NCI-H748 (cell line): ENCODE results near the gene TIMP2.
A peak's percentile ranks its signal among the peaks of the same experiment; 100 is the strongest.
"Not testable (repeated sequence)": the region's sequence is repeated elsewhere in the genome, so short reads cannot be mapped to it uniquely, and the experiment has no call there.

Experiments
- DNase-seq: peaks from one replicate; lab custom pipeline; 2025; ENCODE audit not compliant: unreplicated experiment; lab: John Stamatoyannopoulos, UW

The TIMP2 gene

GRCh38 chr17:78891406-78892061, 33.7 kb downstream of the TIMP2 start:
- DNase-seq: no peak

DNA sequence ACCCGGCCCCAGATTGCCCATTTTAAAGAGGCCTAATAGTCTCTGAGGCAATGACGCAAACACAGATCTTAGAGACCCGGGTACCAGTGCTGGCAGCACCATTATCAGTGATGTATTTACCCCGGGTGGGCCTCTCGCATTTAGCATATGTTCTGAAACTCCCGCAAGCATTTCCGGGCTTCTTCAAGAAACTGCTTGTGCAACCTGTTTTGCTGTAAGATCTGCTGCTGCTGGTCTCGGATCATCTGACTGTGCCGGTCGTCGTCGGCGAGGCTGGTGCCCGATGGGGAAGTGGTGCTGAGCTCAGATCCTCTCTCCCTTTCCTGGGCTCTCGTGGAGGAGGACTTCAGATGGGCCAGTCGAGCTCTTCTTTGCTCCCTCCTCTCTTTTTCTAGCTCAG, 34.7 kb downstream of the TIMP2 start:
- DNase-seq: no peak

DNA sequence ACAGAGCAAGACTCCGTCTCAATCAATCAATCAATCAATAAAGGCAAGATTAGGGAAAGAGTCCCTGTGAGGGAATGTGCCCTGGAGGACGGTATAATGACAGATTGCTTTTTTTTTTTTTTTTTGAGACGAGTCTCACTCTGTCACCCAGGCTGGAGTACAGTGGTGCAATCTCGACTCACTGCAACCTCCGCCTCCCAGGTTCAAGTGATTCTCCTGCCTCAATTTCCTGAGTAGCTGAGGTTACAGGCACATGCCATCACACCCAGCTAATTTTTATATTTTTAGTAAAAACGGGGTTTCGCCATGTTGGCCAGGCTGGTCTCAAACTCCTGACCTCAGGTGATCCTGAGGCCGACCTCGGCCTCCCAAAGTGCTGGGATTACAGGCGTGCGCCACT, 35.1 kb downstream of the TIMP2 start:
- DNase-seq: not testable (repeated sequence)

- no peak for DNase-seq
These were observed 35.7 kb downstream of the TIMP2 start for GRCh38 chr17:78889531-78889930.

GRCh38 chr17:78888941-78889518, 36.2 kb downstream of the TIMP2 start:
- peak; percentile 27 for DNase-seq

- DNase-seq: no peak
These were observed 38.2 kb downstream of the TIMP2 start for GRCh38 chr17:78886954-78887353.

DNA sequence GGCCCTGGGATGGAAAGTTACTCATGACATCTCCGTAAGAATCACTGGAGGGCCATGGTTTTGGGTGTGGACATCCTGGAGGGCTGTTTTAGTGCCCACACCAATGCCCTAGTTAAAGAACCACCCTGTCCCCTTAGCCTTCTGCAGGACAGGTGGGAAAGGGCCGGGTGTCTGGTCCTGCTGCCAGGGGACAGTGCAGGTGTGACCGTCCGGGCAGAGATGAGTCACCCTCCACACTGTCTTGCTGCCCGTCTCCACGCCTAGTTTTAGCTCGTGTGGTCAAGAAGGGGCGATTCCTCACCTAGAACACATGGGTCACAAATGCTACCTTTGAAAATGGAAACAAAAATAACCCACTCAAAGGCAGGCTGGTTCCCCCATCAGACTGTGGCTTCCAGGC, 39.2 kb downstream of the TIMP2 start:
- no peak for DNase-seq

GRCh38 chr17:78884876-78885667, 40.1 kb downstream of the TIMP2 start:
- no peak for DNase-seq

- no peak for DNase-seq
These were observed 40.9 kb downstream of the TIMP2 start for GRCh38 chr17:78884148-78884825.

DNA sequence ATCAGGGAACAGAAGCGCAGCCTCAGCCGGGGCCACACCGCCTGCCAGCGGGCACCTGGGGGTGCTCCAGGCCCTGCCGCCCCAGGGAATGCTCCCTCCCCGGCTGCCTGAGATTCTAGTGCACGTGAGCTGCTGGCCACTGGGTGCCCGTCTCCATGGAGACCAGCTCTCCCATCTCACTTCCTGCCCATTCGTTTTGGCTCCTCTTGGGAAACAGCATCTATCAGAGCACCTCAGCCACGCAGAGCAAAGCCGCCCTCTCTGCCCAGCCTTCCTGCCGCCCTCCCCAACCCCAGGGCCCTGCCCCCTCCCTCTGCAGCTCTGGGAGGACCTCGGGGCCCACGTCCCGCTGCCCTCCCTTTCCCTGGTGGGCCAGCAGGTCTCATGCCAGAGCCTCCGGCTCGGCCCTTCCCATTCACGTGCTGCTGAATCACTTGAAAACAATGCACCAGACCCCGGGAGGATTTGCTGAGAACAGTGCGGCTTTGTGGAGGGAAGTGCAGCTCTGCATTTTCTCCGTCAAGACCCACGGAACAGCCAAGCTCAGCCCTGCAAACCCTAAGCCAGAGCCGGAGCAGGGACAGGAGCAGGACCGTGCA, 41.6 kb downstream of the TIMP2 start:
- DNase-seq: peak; percentile 76

DNA sequence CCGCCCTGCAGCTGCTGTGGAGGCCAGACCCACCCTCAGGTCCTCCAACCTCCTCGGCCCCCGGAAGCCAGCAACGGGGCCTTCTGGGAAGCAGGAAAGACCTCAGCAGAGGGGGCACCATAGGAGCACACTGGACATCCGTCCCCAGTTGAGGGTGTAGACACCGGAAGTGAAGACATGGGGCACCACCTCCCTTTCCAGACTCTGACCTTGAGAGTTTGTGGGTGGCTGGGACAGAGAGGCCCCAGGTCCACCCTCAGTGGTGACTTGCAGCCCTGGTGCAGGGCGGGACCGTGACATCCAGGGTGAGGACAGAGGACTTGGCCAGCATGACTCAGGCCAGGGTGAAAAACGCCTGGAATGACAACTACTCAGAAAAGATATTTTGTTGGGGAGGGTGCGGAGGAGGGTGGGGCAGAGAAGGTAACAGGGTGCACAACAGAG, 42.1 kb downstream of the TIMP2 start:
- no peak for DNase-seq

- DNase-seq: no peak
These were observed 42.6 kb downstream of the TIMP2 start for GRCh38 chr17:78882540-78883088.

- no peak for DNase-seq
These were observed 45.5 kb downstream of the TIMP2 start for GRCh38 chr17:78879635-78880186.

GRCh38 chr17:78878871-78879527, 46.2 kb downstream of the TIMP2 start:
- no peak for DNase-seq

- no peak for DNase-seq
These were observed 46.9 kb downstream of the TIMP2 start for GRCh38 chr17:78878261-78878660.

DNA sequence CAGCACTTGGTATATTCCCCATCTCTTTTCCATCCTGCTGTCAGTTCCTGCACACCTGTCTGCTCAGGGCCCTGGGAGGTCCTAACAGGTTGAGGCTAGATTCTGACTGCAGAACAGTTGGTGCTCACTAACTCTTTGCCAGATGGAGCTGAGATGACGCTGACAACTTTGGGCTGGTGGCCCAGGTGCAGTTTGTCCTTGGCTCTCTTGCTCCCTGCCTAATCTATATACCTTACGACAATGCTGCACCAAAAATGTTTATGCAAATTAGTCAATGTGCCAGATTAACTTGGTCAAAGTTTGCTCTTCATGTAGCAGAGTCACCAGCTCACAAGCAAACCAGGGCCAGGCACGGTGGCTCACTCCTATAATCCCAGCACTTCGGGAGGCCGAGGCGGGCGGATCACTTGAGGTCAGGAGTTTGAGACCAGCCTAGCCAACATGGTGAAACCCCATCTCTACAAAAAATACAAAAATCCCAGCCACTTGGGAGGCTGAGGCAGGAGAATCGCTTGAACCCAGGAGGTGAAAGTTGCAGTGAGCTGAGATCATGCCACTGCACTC, 48.2 kb downstream of the TIMP2 start:
- not testable (repeated sequence) for DNase-seq

DNA sequence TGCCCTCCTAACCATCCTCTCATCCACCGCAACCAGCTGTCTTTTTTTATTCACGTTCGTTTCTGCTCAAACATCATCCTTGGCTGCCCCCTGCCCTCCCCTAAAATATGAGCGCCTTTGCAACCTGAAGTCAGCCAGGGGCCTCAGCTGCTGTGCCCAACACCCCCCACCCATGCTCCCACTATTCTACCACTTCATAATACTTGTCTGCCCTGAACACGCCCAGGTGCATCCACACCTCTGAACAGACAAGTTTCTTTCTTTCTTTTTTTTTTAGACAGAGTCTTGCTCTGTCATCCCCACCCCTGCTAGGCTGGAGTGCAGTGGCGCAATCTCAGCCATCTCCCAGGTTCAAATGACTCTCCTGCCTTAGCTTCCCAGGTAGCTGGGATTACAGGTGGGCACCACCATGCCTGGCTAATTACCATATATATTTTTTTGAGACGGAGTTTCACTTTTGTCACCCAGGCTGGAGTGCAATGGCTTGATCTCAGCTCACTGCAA, 49.0 kb downstream of the TIMP2 start:
- no peak for DNase-seq

DNA sequence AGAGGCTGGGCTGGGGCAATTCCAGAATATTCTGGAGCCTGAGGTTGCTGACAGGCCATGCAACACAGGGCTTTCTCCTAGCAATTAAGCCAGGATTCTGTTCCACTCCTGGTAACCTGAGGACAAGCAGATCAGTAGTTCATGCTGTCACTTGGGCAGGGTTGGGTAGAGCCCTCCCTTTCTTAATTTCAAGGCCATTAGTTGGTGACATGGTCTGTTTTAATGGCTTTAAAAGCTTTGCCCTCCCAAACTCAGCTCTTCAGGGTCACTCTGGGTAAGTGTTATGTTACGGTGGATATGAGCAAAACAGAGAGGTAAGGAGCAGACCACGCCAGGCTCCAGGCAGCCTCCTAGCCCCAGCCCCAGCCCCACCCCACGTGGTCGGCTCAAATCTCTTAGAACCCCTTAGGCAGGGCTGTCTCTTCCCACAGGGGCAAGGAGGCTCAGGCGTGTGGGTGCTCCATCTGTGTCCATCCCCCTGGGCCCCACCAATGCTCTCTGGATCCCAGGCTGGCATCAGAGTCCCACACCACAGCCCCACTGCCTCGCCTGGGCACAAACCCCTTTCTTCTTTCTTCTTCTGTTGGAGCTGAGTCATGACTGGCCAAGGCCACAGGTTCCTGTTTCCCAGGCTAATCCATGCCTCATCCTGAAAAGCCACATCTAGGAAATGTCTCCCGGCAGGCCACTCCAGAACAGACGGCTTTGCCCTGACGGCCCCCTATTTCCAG, 49.7 kb downstream of the TIMP2 start:
- no peak for DNase-seq
